ENCODE results near the gene C2orf76.

Gene C2orf76

GRCh38 chr2:119341684-119342083, 24.9 kb downstream of the C2orf76 start:
- Histone ChIP-seq H2AK5ac (ENCODE audit: low read length) (no peak overlapping the region), H4K91ac (ENCODE audit: low read depth, low read length) (no peak overlapping the region), H3K4me1 (ENCODE audit: control insufficient read depth in 1 of 2, insufficient read depth in 2 of 2, low read length in 2 of 2) (no peaks in the 10 kb centered on the region), H2AFZ (ENCODE audit: insufficient read depth, low read length, poor library complexity) (no peak overlapping the region), H3K79me2 (ENCODE audit: control insufficient read depth, insufficient read depth, low read length, poor library complexity) (no peaks in the 10 kb centered on the region), H3K4me2 (ENCODE audit: low read length) (no peak overlapping the region), H3K36me3 (ENCODE audit: control insufficient read depth in 1 of 2, insufficient read depth in 2 of 2, low read length in 2 of 2) (no peaks in the 10 kb centered on the region), H3K27ac (ENCODE audit: low read depth, low read length) (no peak overlapping the region), H3K23ac (ENCODE audit: low read length) (no peak overlapping the region), H4K12ac (ENCODE audit: low read depth, low read length) (no peak overlapping the region), H3K9me3 (ENCODE audit: insufficient read depth, low read depth, low read length) (no peaks in the 10 kb centered on the region), H3K18ac (ENCODE audit: low read length) (no peak overlapping the region), H3K4ac (ENCODE audit: low read depth, low read length) (no peak overlapping the region), H2BK5ac (ENCODE audit: low read depth, low read length, poor library complexity) (no peak overlapping the region), H3K9ac (ENCODE audit: low read length) (no peak overlapping the region), H2BK120ac (ENCODE audit: insufficient read depth, low read length, poor library complexity) (no peak overlapping the region), H3K4me3 (ENCODE audit: low read depth, low read length) (no peak overlapping the region), H3K27me3 (ENCODE audit: insufficient read depth, low read length) (no peaks in the 10 kb centered on the region), H2BK12ac (ENCODE audit: low read length) (no peak overlapping the region), H3K79me1 (ENCODE audit: low read length) (no peaks in the 10 kb centered on the region), H3K14ac (ENCODE audit: low read length) (no peak overlapping the region), H4K8ac (ENCODE audit: low read depth, low read length) (no peak overlapping the region)
- WGBS (ENCODE audit: extremely low coverage, insufficient coverage, insufficient read length), result no CpG with 5 or more reads among the region's 2 CpGs
- no peak for DNase-seq

DNA sequence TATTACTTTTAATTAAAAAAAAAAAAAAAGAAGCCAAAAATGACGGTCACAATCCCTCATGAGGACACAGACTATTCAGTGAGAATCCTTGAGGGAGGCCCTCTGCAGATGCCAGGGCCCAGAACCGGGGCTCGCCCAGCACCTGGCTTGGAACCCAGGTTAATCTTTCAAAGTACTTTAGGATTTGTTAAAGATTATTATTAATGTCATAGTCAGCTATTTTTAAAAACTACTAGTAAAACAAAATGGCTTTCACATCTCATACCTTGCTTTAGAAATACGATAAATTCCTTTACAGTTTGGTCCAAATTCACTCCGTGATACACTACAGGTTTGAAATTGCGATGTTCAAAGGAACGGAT, 27.1 kb downstream of the C2orf76 start:
- H3K18ac ChIP-seq (ENCODE audit: low read length), result no peak overlapping the region
- WGBS (ENCODE audit: extremely low coverage, insufficient coverage, insufficient read length), result no CpG with 5 or more reads among the region's 7 CpGs
- no peak overlapping the region for H3K4ac ChIP-seq (ENCODE audit: low read depth, low read length)
- no peak overlapping the region for H2AFZ ChIP-seq (ENCODE audit: insufficient read depth, low read length, poor library complexity)
- H3K79me1 ChIP-seq (ENCODE audit: low read length), result no peaks in the 10 kb centered on the region
- H2BK12ac ChIP-seq (ENCODE audit: low read length), result no peak overlapping the region
- H3K4me3 ChIP-seq (ENCODE audit: low read depth, low read length), result no peak overlapping the region
- no peak overlapping the region for H2BK120ac ChIP-seq (ENCODE audit: insufficient read depth, low read length, poor library complexity)
- H2BK5ac ChIP-seq (ENCODE audit: low read depth, low read length, poor library complexity), result no peak overlapping the region
- DNase-seq, result no peak
- H2AK5ac ChIP-seq (ENCODE audit: low read length), result no peak overlapping the region
- no peaks in the 10 kb centered on the region for H3K27me3 ChIP-seq (ENCODE audit: insufficient read depth, low read length)
- no peak overlapping the region for H3K14ac ChIP-seq (ENCODE audit: low read length)
- H3K9ac ChIP-seq (ENCODE audit: low read length), result no peak overlapping the region
- no peak overlapping the region for H3K23ac ChIP-seq (ENCODE audit: low read length)
- no peak overlapping the region for H4K91ac ChIP-seq (ENCODE audit: low read depth, low read length)
- H3K9me3 ChIP-seq (ENCODE audit: insufficient read depth, low read depth, low read length), result no peaks in the 10 kb centered on the region
- no peak overlapping the region for H4K8ac ChIP-seq (ENCODE audit: low read depth, low read length)
- no peaks in the 10 kb centered on the region for H3K36me3 ChIP-seq (ENCODE audit: control insufficient read depth in 1 of 2, insufficient read depth in 2 of 2, low read length in 2 of 2)
- no peak overlapping the region for H4K12ac ChIP-seq (ENCODE audit: low read depth, low read length)
- H3K4me1 ChIP-seq (ENCODE audit: control insufficient read depth in 1 of 2, insufficient read depth in 2 of 2, low read length in 2 of 2), result no peaks in the 10 kb centered on the region
- no peaks in the 10 kb centered on the region for H3K79me2 ChIP-seq (ENCODE audit: control insufficient read depth, insufficient read depth, low read length, poor library complexity)
- H3K27ac ChIP-seq (ENCODE audit: low read depth, low read length), result no peak overlapping the region
- no peak overlapping the region for H3K4me2 ChIP-seq (ENCODE audit: low read length)

- H3K27me3 ChIP-seq (ENCODE audit: insufficient read depth, low read length), result no peaks in the 10 kb centered on the region
- no peak overlapping the region for H2BK5ac ChIP-seq (ENCODE audit: low read depth, low read length, poor library complexity)
- no peak overlapping the region for H4K91ac ChIP-seq (ENCODE audit: low read depth, low read length)
- H2BK12ac ChIP-seq (ENCODE audit: low read length), result no peak overlapping the region
- no CpG with 5 or more reads among the region's 6 CpGs for WGBS (ENCODE audit: extremely low coverage, insufficient coverage, insufficient read length)
- no peaks in the 10 kb centered on the region for H3K79me2 ChIP-seq (ENCODE audit: control insufficient read depth, insufficient read depth, low read length, poor library complexity)
- H4K8ac ChIP-seq (ENCODE audit: low read depth, low read length), result no peak overlapping the region
- no peak overlapping the region for H4K12ac ChIP-seq (ENCODE audit: low read depth, low read length)
- H3K27ac ChIP-seq (ENCODE audit: low read depth, low read length), result no peak overlapping the region
- no peak overlapping the region for H3K4me3 ChIP-seq (ENCODE audit: low read depth, low read length)
- no peaks in the 10 kb centered on the region for H3K79me1 ChIP-seq (ENCODE audit: low read length)
- H2BK120ac ChIP-seq (ENCODE audit: insufficient read depth, low read length, poor library complexity), result no peak overlapping the region
- no peak overlapping the region for H2AFZ ChIP-seq (ENCODE audit: insufficient read depth, low read length, poor library complexity)
- no peak overlapping the region for H3K4ac ChIP-seq (ENCODE audit: low read depth, low read length)
- no peaks in the 10 kb centered on the region for H3K9me3 ChIP-seq (ENCODE audit: insufficient read depth, low read depth, low read length)
- H3K14ac ChIP-seq (ENCODE audit: low read length), result no peak overlapping the region
- no peaks in the 10 kb centered on the region for H3K36me3 ChIP-seq (ENCODE audit: control insufficient read depth in 1 of 2, insufficient read depth in 2 of 2, low read length in 2 of 2)
- H3K9ac ChIP-seq (ENCODE audit: low read length), result no peak overlapping the region
- no peaks in the 10 kb centered on the region for H3K4me1 ChIP-seq (ENCODE audit: control insufficient read depth in 1 of 2, insufficient read depth in 2 of 2, low read length in 2 of 2)
- H2AK5ac ChIP-seq (ENCODE audit: low read length), result no peak overlapping the region
- no peak overlapping the region for H3K23ac ChIP-seq (ENCODE audit: low read length)
- no peak for DNase-seq
- H3K18ac ChIP-seq (ENCODE audit: low read length), result no peak overlapping the region
- H3K4me2 ChIP-seq (ENCODE audit: low read length), result no peak overlapping the region
These were observed 27.6 kb downstream of the C2orf76 start for GRCh38 chr2:119338826-119339561.

DNA sequence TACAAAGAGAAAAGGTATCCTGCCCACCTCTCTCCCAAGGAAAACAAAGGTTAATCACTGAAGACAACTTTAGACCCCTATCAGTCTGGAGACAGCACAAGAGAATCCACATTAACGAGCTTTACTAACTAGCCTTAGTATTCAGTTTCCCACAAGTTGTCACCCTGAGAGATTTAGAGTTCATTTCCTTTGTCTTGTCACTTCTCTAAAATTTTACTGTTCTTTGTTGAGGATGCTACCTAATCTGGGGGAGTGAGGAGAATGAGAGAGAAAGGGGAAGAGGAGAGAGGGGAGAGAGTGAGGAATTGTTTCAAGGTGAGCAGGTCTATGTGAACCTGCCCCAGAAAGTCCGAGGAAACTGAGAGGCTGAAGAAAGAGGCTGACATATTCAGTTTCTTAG, 28.4 kb downstream of the C2orf76 start:
- Histone ChIP-seq H3K27me3 (ENCODE audit: insufficient read depth, low read length) (no peaks in the 10 kb centered on the region), H3K4me3 (ENCODE audit: low read depth, low read length) (no peak overlapping the region), H3K4me1 (ENCODE audit: control insufficient read depth in 1 of 2, insufficient read depth in 2 of 2, low read length in 2 of 2) (no peaks in the 10 kb centered on the region), H2BK5ac (ENCODE audit: low read depth, low read length, poor library complexity) (no peak overlapping the region), H2BK120ac (ENCODE audit: insufficient read depth, low read length, poor library complexity) (no peak overlapping the region), H3K9ac (ENCODE audit: low read length) (no peak overlapping the region), H3K36me3 (ENCODE audit: control insufficient read depth in 1 of 2, insufficient read depth in 2 of 2, low read length in 2 of 2) (no peaks in the 10 kb centered on the region), H3K79me1 (ENCODE audit: low read length) (no peaks in the 10 kb centered on the region), H3K4me2 (ENCODE audit: low read length) (no peak overlapping the region), H3K79me2 (ENCODE audit: control insufficient read depth, insufficient read depth, low read length, poor library complexity) (no peaks in the 10 kb centered on the region), H2AK5ac (ENCODE audit: low read length) (no peak overlapping the region), H4K8ac (ENCODE audit: low read depth, low read length) (no peak overlapping the region), H3K27ac (ENCODE audit: low read depth, low read length) (no peak overlapping the region), H2AFZ (ENCODE audit: insufficient read depth, low read length, poor library complexity) (no peak overlapping the region), H4K91ac (ENCODE audit: low read depth, low read length) (no peak overlapping the region), H3K23ac (ENCODE audit: low read length) (no peak overlapping the region), H3K14ac (ENCODE audit: low read length) (no peak overlapping the region), H3K4ac (ENCODE audit: low read depth, low read length) (no peak overlapping the region), H4K12ac (ENCODE audit: low read depth, low read length) (no peak overlapping the region), H3K9me3 (ENCODE audit: insufficient read depth, low read depth, low read length) (no peaks in the 10 kb centered on the region), H2BK12ac (ENCODE audit: low read length) (no peak overlapping the region), H3K18ac (ENCODE audit: low read length) (no peak overlapping the region)
- no peak for DNase-seq
- WGBS (ENCODE audit: extremely low coverage, insufficient coverage, insufficient read length), result no CpG with 5 or more reads among the region's 2 CpGs
